Measurements from ENCODE around the gene LRRC4B. TPM values are rescaled to one million over a fixed set of nuclear protein-coding genes. Genes with fewer than 3 reads are reported as not detected.
"Not testable (repeated sequence)": the region's sequence is repeated elsewhere in the genome, so short reads cannot be mapped to it uniquely, and the experiment has no call there.

The LRRC4B gene
- polyA plus RNA-seq, 2 donors = 0.65 to 0.92 TPM

DNA sequence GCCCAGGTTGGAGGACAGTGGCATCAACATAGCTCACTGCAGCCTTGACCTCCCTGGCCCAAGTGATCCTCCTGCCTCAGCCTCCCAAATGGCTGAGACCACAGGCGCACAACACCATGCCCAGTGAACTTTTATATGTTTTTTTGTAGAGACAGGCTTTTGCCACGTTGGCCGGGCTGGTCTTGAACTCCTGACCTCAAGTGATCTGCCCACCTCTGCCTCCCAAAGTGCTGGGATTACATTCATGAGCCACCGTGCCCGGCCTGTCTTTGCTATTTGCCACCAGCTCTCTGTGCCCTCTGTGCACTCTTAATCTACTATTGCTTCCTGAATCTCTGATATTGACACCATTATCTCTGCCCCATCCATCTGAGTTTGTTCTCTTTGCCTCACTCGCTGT lies 34.3 kb upstream of the LRRC4B start:
- Histone ChIP-seq H3K27ac (ENCODE audit: low read depth in 2 of 2, low read length in 1 of 2) (no peak overlapping the region), H3K4me1 (ENCODE audit: control insufficient read depth in 2 of 2, insufficient read depth in 2 of 2, low read length in 1 of 2) (no peaks in the 10 kb centered on the region), H3K27me3 (ENCODE audit: control insufficient read depth in 1 of 2, insufficient read depth in 2 of 2, low read length in 2 of 2) (no peaks in the 10 kb centered on the region), H3K9me3 (ENCODE audit: control insufficient read depth in 2 of 2, insufficient read depth in 1 of 2, low read depth in 1 of 2, low read length in 1 of 2) (peaks cover 0 to 7% of the 10 kb centered on the region in 2 donors), H3K36me3 (ENCODE audit: control insufficient read depth in 2 of 2, insufficient read depth in 2 of 2, low read length in 1 of 2) (no peaks in the 10 kb centered on the region), H3K4me3 (ENCODE audit: low read depth in 1 of 2, low read length in 2 of 2) (no peak overlapping the region)
- WGBS, 2 donors = 80 to 81% methylated on average over 6 of the region's 6 CpGs

DNA sequence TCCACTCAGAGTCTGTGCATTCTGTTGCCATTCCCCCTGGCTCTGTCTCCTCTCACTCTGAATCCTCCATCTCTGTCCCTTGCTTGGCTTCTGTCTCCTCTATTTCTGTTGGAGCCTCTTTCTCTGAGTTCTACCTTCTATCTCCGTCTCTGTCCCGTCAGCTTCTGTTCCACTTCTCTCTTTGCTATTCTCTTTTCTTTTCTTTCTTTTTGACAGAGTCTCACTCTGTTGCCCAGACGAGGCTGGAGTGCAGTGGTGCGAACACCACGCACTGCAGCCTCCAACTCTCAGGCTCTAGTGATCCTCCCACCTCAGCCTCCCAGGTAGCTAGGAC lies 33.8 kb upstream of the LRRC4B start:
- Histone ChIP-seq H3K4me3 (ENCODE audit: low read depth in 1 of 2, low read length in 2 of 2) (no peak overlapping the region), H3K27me3 (ENCODE audit: control insufficient read depth in 1 of 2, insufficient read depth in 2 of 2, low read length in 2 of 2) (no peaks in the 10 kb centered on the region), H3K9me3 (ENCODE audit: control insufficient read depth in 2 of 2, insufficient read depth in 1 of 2, low read depth in 1 of 2, low read length in 1 of 2) (peaks cover 0 to 4% of the 10 kb centered on the region in 2 donors), H3K4me1 (ENCODE audit: control insufficient read depth in 2 of 2, insufficient read depth in 2 of 2, low read length in 1 of 2) (no peaks in the 10 kb centered on the region), H3K36me3 (ENCODE audit: control insufficient read depth in 2 of 2, insufficient read depth in 2 of 2, low read length in 1 of 2) (no peaks in the 10 kb centered on the region), H3K27ac (ENCODE audit: low read depth in 2 of 2, low read length in 1 of 2) (no peak overlapping the region)
- WGBS, 2 donors = 77 to 83% methylated on average over 5 of the region's 5 CpGs

DNA sequence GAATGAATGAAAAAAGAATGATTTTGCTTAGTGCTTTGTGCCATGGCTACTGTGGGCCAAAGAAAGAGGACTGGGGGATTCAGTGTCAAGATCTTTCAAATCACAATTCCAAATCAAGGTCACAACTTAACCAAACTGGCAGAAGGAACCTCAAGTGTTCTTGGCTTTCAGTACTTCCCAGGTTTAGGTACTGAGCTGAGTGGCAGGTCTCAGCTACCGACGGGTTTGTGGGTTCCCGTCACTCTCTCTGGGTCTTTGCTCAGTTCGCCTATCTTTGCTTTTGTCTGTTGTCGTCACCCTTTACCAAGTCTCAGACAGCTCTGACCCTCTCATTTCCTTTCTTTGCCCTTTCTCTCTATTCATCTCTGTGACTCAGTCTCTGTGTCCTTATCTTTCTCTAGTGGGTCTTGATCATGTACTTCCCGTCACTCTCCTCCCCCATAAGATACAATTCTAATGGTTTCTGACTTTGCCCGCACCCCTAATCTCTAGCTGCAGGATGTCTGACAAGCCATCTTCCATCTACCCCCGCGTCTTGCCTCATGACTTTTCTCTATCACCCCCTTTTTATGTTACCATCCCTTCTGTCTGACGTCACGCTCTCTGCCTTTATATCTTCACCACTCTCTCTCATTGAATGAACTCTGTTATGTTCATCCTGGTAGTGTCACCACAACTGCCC lies 33.3 kb upstream of the LRRC4B start:
- no peaks in the 10 kb centered on the region for H3K36me3 ChIP-seq (ENCODE audit: control insufficient read depth in 2 of 2, insufficient read depth in 2 of 2, low read length in 1 of 2)
- no peak overlapping the region for H3K4me3 ChIP-seq (ENCODE audit: low read depth in 1 of 2, low read length in 2 of 2)
- WGBS, 2 donors = 67 to 75% methylated on average over 11 of the region's 11 CpGs
- H3K27ac ChIP-seq (ENCODE audit: low read depth in 2 of 2, low read length in 1 of 2) = no peak overlapping the region
- no peaks in the 10 kb centered on the region for H3K4me1 ChIP-seq (ENCODE audit: control insufficient read depth in 2 of 2, insufficient read depth in 2 of 2, low read length in 1 of 2)
- peaks cover 0 to 2% of the 10 kb centered on the region in 2 donors for H3K9me3 ChIP-seq (ENCODE audit: control insufficient read depth in 2 of 2, insufficient read depth in 1 of 2, low read depth in 1 of 2, low read length in 1 of 2)
- H3K27me3 ChIP-seq (ENCODE audit: control insufficient read depth in 1 of 2, insufficient read depth in 2 of 2, low read length in 2 of 2) = no peaks in the 10 kb centered on the region

DNA sequence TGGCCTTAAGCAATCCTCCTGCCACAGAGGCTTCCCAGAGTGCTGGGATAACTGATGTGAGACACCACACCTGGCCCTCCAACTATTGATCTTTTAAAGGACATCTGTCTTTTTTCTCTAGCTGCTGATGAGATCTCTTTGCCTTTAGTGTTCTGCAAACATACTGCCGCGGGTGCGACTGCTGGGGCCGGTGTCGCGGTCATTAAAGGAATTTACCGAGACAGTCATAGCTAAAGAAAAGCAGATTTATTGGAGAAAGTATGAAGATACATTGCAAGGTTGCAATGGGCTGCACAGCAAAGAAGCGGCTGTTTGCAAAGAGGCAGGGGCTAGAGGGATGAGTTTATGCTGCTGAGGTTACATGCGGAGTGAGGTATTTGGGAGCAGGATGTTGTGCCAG lies 31.2 kb upstream of the LRRC4B start:
- 65 to 69% methylated on average over 9 of the region's 9 CpGs for WGBS, 2 donors
- H3K27me3 ChIP-seq (ENCODE audit: control insufficient read depth in 1 of 2, insufficient read depth in 2 of 2, low read length in 2 of 2) = no peaks in the 10 kb centered on the region

DNA sequence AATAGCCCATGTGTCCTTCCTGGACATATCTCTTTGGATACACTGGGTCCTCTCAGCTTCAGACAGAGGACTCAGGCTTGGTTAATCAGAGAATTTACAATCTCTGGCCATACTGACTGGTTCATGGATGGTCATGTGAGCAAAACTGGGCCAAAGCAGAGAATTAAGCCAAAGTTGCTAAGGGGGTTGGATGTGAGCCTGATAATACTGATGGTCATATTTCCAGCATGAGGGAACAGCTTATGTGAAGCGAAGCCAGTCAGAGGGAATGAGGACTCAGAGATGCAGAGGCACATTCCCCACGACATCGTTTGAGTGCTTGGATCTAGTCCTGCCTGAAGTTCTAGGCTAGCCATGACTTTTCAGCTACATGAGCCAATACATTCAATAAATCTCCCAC lies 22.0 kb upstream of the LRRC4B start:
- H3K4me1 ChIP-seq (ENCODE audit: control insufficient read depth in 2 of 2, insufficient read depth in 2 of 2, low read length in 1 of 2) = no peaks in the 10 kb centered on the region
- no peaks in the 10 kb centered on the region for H3K9me3 ChIP-seq (ENCODE audit: control insufficient read depth in 2 of 2, insufficient read depth in 1 of 2, low read depth in 1 of 2, low read length in 1 of 2)
- 63 to 68% methylated on average over 3 of the region's 3 CpGs for WGBS, 2 donors
- no peaks in the 10 kb centered on the region for H3K36me3 ChIP-seq (ENCODE audit: control insufficient read depth in 2 of 2, insufficient read depth in 2 of 2, low read length in 1 of 2)
- H3K27me3 ChIP-seq (ENCODE audit: control insufficient read depth in 1 of 2, insufficient read depth in 2 of 2, low read length in 2 of 2) = no peaks in the 10 kb centered on the region
- H3K4me3 ChIP-seq (ENCODE audit: low read depth in 1 of 2, low read length in 2 of 2) = no peak overlapping the region
- no peak overlapping the region for H3K27ac ChIP-seq (ENCODE audit: low read depth in 2 of 2, low read length in 1 of 2)

More for the DNA sequence above, 31.2 kb upstream of the LRRC4B start:
- no peaks in the 10 kb centered on the region for H3K4me1 ChIP-seq (ENCODE audit: control insufficient read depth in 2 of 2, insufficient read depth in 2 of 2, low read length in 1 of 2)
- H3K4me3 ChIP-seq (ENCODE audit: low read depth in 1 of 2, low read length in 2 of 2) = no peak overlapping the region
- no peaks in the 10 kb centered on the region for H3K36me3 ChIP-seq (ENCODE audit: control insufficient read depth in 2 of 2, insufficient read depth in 2 of 2, low read length in 1 of 2)
- H3K9me3 ChIP-seq (ENCODE audit: control insufficient read depth in 2 of 2, insufficient read depth in 1 of 2, low read depth in 1 of 2, low read length in 1 of 2) = no peaks in the 10 kb centered on the region
- no peak overlapping the region for H3K27ac ChIP-seq (ENCODE audit: low read depth in 2 of 2, low read length in 1 of 2)

DNA sequence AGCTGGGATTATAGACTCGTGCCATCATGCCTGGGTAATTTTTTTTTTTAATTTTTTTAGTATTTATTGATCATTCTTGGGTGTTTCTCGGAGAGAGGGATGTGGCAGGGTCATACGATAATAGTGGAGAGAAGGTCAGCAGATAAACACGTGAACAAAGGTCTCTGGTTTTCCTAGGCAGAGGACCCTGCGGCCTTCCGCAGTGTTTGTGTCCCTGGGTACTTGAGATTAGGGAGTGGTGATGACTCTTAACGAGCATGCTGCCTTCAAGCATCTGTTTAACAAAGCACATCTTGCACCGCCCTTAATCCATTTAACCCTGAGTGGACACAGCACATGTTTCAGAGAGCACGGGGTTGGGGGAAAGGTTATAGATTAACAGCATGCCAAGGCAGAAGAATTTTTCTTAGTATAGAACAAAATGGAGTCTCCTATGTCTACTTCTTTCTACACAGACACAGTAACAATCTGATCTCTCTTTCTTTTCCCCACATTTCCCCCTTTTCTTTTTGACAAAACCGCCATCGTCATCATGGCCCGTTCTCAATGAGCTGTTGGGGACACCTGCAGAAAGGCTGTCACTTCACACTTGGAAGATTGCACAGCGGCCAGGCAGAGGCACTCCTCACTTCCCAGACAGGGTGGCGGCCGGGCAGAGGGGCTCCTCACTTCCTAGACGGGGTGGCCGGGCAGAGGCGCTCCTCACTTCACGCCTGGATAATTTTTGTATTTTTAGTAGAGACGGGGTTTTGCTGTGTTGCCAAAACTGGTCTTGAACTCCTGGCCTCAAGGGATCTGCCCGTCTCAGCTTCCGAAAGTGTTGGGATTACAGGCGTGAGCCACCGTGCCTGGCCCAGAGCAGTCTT lies 13.8 kb upstream of the LRRC4B start:
- WGBS, 2 donors = 80 to 84% methylated on average over 20 to 22 of the region's 24 CpGs
- H3K36me3 ChIP-seq (ENCODE audit: control insufficient read depth in 2 of 2, insufficient read depth in 2 of 2, low read length in 1 of 2); H3K27ac ChIP-seq (ENCODE audit: low read depth in 2 of 2, low read length in 1 of 2); H3K27me3 ChIP-seq (ENCODE audit: control insufficient read depth in 1 of 2, insufficient read depth in 2 of 2, low read length in 2 of 2); H3K4me3 ChIP-seq (ENCODE audit: low read depth in 1 of 2, low read length in 2 of 2); H3K9me3 ChIP-seq (ENCODE audit: control insufficient read depth in 2 of 2, insufficient read depth in 1 of 2, low read depth in 1 of 2, low read length in 1 of 2); H3K4me1 ChIP-seq (ENCODE audit: control insufficient read depth in 2 of 2, insufficient read depth in 2 of 2, low read length in 1 of 2): not testable (repeated sequence)

DNA sequence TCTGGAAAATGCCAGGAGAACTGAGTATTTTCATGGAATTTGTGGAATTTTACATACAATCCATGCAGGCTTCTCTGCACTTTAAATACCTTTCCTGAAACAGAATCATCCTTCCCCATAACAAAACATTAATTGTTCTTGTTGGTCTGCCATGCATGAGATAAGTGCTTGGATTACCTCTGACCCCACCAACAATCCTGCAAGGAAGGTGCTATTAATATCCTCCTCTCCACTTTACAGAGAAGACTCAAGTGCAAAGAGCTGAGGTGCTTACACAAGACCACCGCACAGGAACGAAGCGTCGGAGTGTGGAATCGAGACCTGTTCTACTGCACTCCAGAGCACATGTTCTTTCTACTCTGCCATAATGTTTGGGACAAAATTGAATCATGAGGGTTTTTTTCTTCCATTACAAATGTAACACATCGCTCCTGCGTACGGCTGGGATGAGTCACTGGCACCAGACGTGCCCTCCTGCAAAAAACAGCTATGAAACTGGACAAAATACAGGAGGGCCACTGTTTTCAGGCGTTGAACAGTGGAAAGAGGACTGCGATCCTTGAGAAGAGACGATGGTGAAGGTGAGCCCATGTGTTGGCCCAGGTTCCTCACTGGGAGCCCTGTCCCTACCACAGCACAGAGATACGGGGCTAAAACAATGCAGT lies 12.9 kb upstream of the LRRC4B start:
- Histone ChIP-seq H3K36me3 (ENCODE audit: control insufficient read depth in 2 of 2, insufficient read depth in 2 of 2, low read length in 1 of 2) (no peaks in the 10 kb centered on the region), H3K4me3 (ENCODE audit: low read depth in 1 of 2, low read length in 2 of 2) (no peak overlapping the region), H3K27ac (ENCODE audit: low read depth in 2 of 2, low read length in 1 of 2) (no peak overlapping the region), H3K4me1 (ENCODE audit: control insufficient read depth in 2 of 2, insufficient read depth in 2 of 2, low read length in 1 of 2) (no peaks in the 10 kb centered on the region), H3K27me3 (ENCODE audit: control insufficient read depth in 1 of 2, insufficient read depth in 2 of 2, low read length in 2 of 2) (peaks cover 0 to 2% of the 10 kb centered on the region in 2 donors), H3K9me3 (ENCODE audit: control insufficient read depth in 2 of 2, insufficient read depth in 1 of 2, low read depth in 1 of 2, low read length in 1 of 2) (no peaks in the 10 kb centered on the region)
- 74 to 85% methylated on average over 13 of the region's 13 CpGs for WGBS, 2 donors

DNA sequence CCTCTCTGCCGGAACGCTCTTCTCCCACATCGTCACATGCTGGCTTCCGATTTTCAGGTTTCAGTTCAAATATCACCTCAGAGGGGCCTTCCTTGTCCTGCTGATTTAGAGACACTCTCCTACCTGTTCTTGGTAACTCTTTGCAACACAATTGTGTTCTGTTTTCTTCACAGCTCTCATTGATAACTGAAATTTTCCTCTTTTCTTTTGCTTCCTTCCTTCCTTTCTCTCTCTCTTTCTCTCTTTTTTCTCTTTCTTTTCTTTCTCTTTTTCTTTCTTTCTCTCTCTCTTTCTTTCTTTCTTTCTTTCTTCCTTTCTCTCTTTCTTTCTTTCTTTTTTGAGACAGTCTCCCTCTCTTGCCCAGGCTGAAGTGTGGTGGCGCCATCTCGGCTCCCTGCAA lies 12.0 kb upstream of the LRRC4B start:
- H3K27me3 ChIP-seq (ENCODE audit: control insufficient read depth in 1 of 2, insufficient read depth in 2 of 2, low read length in 2 of 2) = peaks cover 0 to 2% of the 10 kb centered on the region in 2 donors
- no peak overlapping the region for H3K4me3 ChIP-seq (ENCODE audit: low read depth in 1 of 2, low read length in 2 of 2)
- H3K27ac ChIP-seq (ENCODE audit: low read depth in 2 of 2, low read length in 1 of 2) = no peak overlapping the region
- no peaks in the 10 kb centered on the region for H3K9me3 ChIP-seq (ENCODE audit: control insufficient read depth in 2 of 2, insufficient read depth in 1 of 2, low read depth in 1 of 2, low read length in 1 of 2)
- H3K4me1 ChIP-seq (ENCODE audit: control insufficient read depth in 2 of 2, insufficient read depth in 2 of 2, low read length in 1 of 2) = no peaks in the 10 kb centered on the region
- WGBS, 2 donors = 91 to 95% methylated on average over 6 of the region's 6 CpGs
- H3K36me3 ChIP-seq (ENCODE audit: control insufficient read depth in 2 of 2, insufficient read depth in 2 of 2, low read length in 1 of 2) = no peaks in the 10 kb centered on the region

DNA sequence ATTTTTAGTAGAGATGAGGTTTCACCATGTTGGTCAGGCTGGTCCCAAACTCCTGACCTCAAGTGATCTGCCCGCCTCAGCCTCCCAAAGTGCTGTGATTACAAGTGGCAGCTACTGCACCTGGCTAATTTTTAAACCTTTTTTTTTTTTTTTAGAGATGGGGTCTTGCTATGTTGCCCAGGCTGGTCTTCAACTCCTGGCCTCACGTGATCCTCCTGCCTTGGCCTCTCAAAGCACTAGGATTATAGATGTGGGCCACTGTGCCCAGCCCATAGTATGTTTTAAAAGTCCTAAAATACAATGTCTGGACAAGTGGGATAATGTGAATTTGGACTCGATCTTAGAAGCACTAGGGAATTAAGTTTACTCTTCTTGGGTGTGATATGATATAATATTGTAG lies 8.5 kb upstream of the LRRC4B start:
- WGBS, 2 donors = 53 to 71% methylated on average over 3 of the region's 3 CpGs
- not testable (repeated sequence) for H3K36me3 ChIP-seq (ENCODE audit: control insufficient read depth in 2 of 2, insufficient read depth in 2 of 2, low read length in 1 of 2)

More for the DNA sequence above, 8.5 kb upstream of the LRRC4B start:
- H3K4me1 ChIP-seq (ENCODE audit: control insufficient read depth in 2 of 2, insufficient read depth in 2 of 2, low read length in 1 of 2); H3K27ac ChIP-seq (ENCODE audit: low read depth in 2 of 2, low read length in 1 of 2); H3K9me3 ChIP-seq (ENCODE audit: control insufficient read depth in 2 of 2, insufficient read depth in 1 of 2, low read depth in 1 of 2, low read length in 1 of 2); H3K27me3 ChIP-seq (ENCODE audit: control insufficient read depth in 1 of 2, insufficient read depth in 2 of 2, low read length in 2 of 2); H3K4me3 ChIP-seq (ENCODE audit: low read depth in 1 of 2, low read length in 2 of 2): not testable (repeated sequence)

All from esophagus (tissue), 2 donors.